ENCODE results near the gene TEX261.

DNA sequence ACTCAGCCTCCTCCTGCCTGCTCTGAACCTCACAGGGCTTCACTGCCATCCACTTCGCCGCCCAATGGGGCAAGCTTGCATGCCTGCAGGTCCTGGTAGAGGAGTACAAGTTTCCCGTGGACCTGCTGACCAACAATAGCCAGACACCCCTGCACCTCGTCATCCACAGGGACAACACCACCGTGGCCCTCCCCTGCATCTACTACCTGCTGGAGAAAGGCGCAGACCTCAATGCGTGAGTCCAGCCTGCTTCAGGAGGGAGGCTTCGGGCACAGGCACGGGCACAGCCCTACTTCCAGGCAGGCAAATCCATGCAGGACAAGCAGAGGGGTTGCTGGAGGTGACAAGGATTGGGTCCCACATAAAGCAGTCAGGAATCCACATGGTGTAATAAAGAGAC is 15.0 kb downstream of the TEX261 start:
- TF ChIP-seq CTCF (IDR thresholded peaks at IDR 0.05; ENCODE audit: insufficient read depth, low read length, poor library complexity, severe bottlenecking): no peak
- TF ChIP-seq EZH2phosphoT487 (conservative IDR thresholded peaks at IDR 0.05; ENCODE audit: low read length): no peak
